CD8-positive, alpha-beta memory T cell (primary cell): ENCODE results near the gene GSG1L. TPM values are rescaled to one million over a fixed set of nuclear protein-coding genes. Genes with fewer than 3 reads are reported as not detected.
A peak's percentile ranks its signal among the peaks of the same experiment; 100 is the strongest.

Experiments
- CTCF ChIA-PET: fragments of 350-600 bp; sonication (Branson Sonifier 250); formaldehyde crosslinking; loops from one replicate; lab custom pipeline; 2021; ENCODE audit warnings: antibody characterized with exemption; lab: Charles Lee
- POLR2A ChIA-PET: fragments of 350-600 bp; sonication (Branson Sonifier 250); formaldehyde crosslinking; loops from one replicate; lab custom pipeline; 2021; ENCODE audit warnings: antibody characterized with exemption; lab: Charles Lee
- DNase-seq, 5 donors: peaks; one replicate each; pipeline versions ENCODE4 v3.0.0 to v3.0.0-alpha.2; 2020 to 2022; ENCODE audit warnings: mixed read lengths in 1 of 5
- H3K27ac ChIP-seq: one replicate; pipeline ENCODE4 v1.7.0; 2013; ENCODE audit warnings: low read depth, mild to moderate bottlenecking, low read length, moderate library complexity
- H3K27me3 ChIP-seq: 2 replicates; pipeline ENCODE4 v1.7.0; 2013; ENCODE audit warnings: low read length, mild to moderate bottlenecking; ENCODE audit not compliant: insufficient read depth, poor library complexity, severe bottlenecking
- H3K36me3 ChIP-seq: 2 replicates; pipeline ENCODE4 v1.7.0; 2013; ENCODE audit warnings: mild to moderate bottlenecking, low read length, moderate library complexity; ENCODE audit not compliant: insufficient read depth
- H3K4me1 ChIP-seq: 2 replicates; pipeline ENCODE4 v1.7.0; 2013; ENCODE audit warnings: mild to moderate bottlenecking, low read length, moderate library complexity; ENCODE audit not compliant: insufficient read depth
- H3K4me3 ChIP-seq: 2 replicates; pipeline ENCODE4 v1.7.0; 2013; ENCODE audit warnings: mild to moderate bottlenecking, low read length
- H3K9me3 ChIP-seq: 2 replicates; pipeline ENCODE4 v1.7.0; 2013; ENCODE audit warnings: mild to moderate bottlenecking, low read length
- H3K27ac Mint-ChIP-seq, 8 donors: one replicate each; pipeline ENCODE4 v1.8.0; 2020 to 2021; ENCODE audit warnings: mixed read lengths in 8 of 8, mild to moderate bottlenecking in 6 of 8, inconsistent platforms in 3 of 8, moderate library complexity in 3 of 8
- H3K27me3 Mint-ChIP-seq, 2 donors: one replicate each; pipeline ENCODE4 v1.8.0; 2020 to 2021; ENCODE audit warnings: mixed read lengths in 2 of 2, mild to moderate bottlenecking in 1 of 2, moderate library complexity in 1 of 2
- H3K36me3 Mint-ChIP-seq, 3 donors: one replicate each; pipeline ENCODE4 v1.8.0; 2020 to 2021; ENCODE audit warnings: mixed read lengths in 3 of 3, inconsistent platforms in 1 of 3, mild to moderate bottlenecking in 1 of 3
- H3K4me1 Mint-ChIP-seq, 3 donors: one replicate each; pipeline ENCODE4 v1.8.0; 2020 to 2021; ENCODE audit warnings: mixed read lengths in 3 of 3, inconsistent platforms in 1 of 3, mild to moderate bottlenecking in 1 of 3
- H3K4me3 Mint-ChIP-seq, 7 donors: one replicate each; pipeline ENCODE4 v1.8.0; 2020 to 2021; ENCODE audit warnings: mixed read lengths in 7 of 7, mild to moderate bottlenecking in 6 of 7, moderate library complexity in 4 of 7, inconsistent platforms in 2 of 7
- H3K9me3 Mint-ChIP-seq, 5 donors: one replicate each; pipeline ENCODE4 v1.8.0; 2020 to 2022; ENCODE audit warnings: mixed read lengths in 5 of 5, mild to moderate bottlenecking in 3 of 5, moderate library complexity in 2 of 5, inconsistent platforms in 1 of 5
- polyA plus RNA-seq: library from polyadenylated mRNA; unstranded; fragments of 300-500 nt; fragmentation: Illumina TruSeq; gene quantifications from one replicate; pipeline ENCODE4 v1.2.3, GENCODE V29; 2021
- total RNA-seq, 2 experiments: library from RNA; stranded (reverse); gene quantifications; one replicate each; pipeline ENCODE4 v1.2.3, GENCODE V29; 2021

Gene GSG1L
- total and polyA plus RNA-seq, 3 experiments from 2014 or later, result 0.18 TPM; not detected in 2

DNA sequence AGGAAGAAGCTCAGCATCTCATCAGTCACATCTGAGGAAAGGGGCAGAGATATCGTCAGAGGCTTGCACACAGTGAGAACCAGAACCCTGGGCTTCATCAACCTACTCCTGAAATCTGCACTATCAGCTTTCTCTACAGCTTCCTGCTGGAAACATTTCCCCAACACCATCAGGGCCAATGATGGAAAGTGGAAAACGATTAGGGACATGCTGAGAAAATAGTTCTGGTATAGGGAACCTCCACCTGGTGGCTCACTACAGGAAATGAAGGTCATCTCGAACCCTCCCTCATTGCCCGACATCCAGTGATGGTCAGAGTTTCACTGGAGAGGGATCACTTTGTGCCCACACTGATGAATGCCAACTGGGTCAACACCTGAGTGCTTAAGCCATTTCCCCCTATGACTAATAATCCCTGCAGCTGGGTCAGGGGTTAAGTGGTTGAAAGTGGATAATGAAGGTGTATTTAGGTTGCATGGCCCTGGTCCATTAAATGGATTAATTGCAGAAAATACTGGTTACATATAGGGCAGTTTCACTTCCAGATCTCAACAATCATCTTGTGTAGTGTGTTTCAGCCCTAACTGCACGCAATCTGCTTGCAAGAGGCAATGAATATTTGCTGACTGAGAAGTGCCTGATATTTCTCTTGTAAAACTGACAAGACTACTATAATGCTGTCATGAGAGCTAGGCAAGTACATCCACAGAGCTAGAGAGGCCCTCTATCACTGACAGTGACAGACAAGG, 43.1 kb upstream of the GSG1L start:
- Histone ChIP-seq H3K27me3 (no peaks in the 10 kb centered on the region), H3K36me3 (peaks cover 89% of the 10 kb centered on the region), H3K27ac (no peak overlapping the region), H3K4me3 (no peak overlapping the region), H3K9me3 (no peaks in the 10 kb centered on the region), H3K4me1 (no peaks in the 10 kb centered on the region)
- ChIA-PET POLR2A (no interaction called here), CTCF (no interaction called here)
- Mint-ChIP-seq H3K4me3 (no peak overlapping the region), H3K36me3 (peaks cover 7 to 99% (median 39%) of the 10 kb centered on the region in 3 donors), H3K27ac (peak overlapping the region in 1 of 8 donors; percentile 24), H3K9me3 (no peaks in the 10 kb centered on the region), H3K27me3 (no peaks in the 10 kb centered on the region), H3K4me1 (peaks cover 5 to 11% (median 9%) of the 10 kb centered on the region in 3 donors)
- no peak for DNase-seq

DNA sequence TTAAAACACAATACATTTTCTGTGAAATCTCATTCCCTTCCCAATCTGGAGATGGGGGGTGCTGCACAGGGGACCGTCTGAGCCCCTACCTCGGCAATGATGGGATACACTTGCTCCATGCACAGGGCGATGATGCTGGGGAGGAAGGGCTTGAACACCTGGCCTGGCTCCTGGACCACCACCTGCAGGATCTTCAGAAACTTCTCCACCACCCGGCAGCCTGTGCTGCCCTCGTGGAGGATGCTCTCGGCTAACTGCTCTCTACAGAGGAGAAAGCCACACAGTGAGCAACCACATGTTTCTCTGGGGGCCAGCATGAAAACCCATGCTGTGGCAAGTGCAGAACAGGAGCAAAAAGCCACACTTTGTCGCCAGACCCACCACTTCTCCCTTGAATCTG, 42.4 kb upstream of the GSG1L start:
- Histone ChIP-seq H3K27ac (no peak overlapping the region), H3K9me3 (no peaks in the 10 kb centered on the region), H3K27me3 (no peaks in the 10 kb centered on the region), H3K4me3 (no peak overlapping the region), H3K4me1 (no peaks in the 10 kb centered on the region), H3K36me3 (peaks cover 91% of the 10 kb centered on the region)
- Mint-ChIP-seq H3K27me3 (no peaks in the 10 kb centered on the region), H3K4me3 (no peak overlapping the region), H3K4me1 (peaks cover 5 to 11% (median 9%) of the 10 kb centered on the region in 3 donors), H3K9me3 (no peaks in the 10 kb centered on the region), H3K27ac (peak overlapping the region in 1 of 8 donors; percentile 87), H3K36me3 (peaks cover 7 to 99% (median 39%) of the 10 kb centered on the region in 3 donors)
- ChIA-PET POLR2A (no interaction called here), CTCF (no interaction called here)
- DNase-seq, result no peak

DNA sequence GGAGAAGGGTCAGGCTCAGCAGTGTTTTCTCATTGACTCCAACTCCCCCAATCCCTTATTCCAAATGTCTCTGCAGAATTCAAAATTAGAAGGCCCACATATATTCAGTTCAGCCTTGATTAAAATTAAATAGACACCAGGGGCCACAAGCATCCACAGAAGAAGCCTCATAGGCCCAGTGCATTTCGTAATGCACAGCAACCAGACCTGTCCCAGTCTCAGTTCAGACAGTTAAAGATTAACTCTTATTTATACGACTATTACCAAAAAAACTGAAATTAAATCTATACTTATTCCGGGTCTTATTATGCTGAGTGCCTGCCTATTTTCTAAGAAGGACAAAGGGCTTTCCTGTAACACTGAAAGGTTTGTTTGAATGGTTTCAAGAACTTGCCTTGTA, 41.8 kb upstream of the GSG1L start:
- Mint-ChIP-seq H3K4me1 (peaks cover 2 to 7% (median 7%) of the 10 kb centered on the region in 3 donors), H3K27me3 (no peaks in the 10 kb centered on the region), H3K4me3 (no peak overlapping the region), H3K27ac (peak overlapping the region in 2 of 8 donors; percentile 57 to 60), H3K9me3 (no peaks in the 10 kb centered on the region), H3K36me3 (peaks cover 7 to 100% (median 36%) of the 10 kb centered on the region in 3 donors)
- Histone ChIP-seq H3K27me3 (no peaks in the 10 kb centered on the region), H3K4me3 (no peak overlapping the region), H3K9me3 (no peaks in the 10 kb centered on the region), H3K4me1 (no peaks in the 10 kb centered on the region), H3K36me3 (peaks cover 91% of the 10 kb centered on the region), H3K27ac (no peak overlapping the region)
- DNase-seq, result no peak
- POLR2A ChIA-PET, result no interaction called here
- CTCF ChIA-PET, result no interaction called here

DNA sequence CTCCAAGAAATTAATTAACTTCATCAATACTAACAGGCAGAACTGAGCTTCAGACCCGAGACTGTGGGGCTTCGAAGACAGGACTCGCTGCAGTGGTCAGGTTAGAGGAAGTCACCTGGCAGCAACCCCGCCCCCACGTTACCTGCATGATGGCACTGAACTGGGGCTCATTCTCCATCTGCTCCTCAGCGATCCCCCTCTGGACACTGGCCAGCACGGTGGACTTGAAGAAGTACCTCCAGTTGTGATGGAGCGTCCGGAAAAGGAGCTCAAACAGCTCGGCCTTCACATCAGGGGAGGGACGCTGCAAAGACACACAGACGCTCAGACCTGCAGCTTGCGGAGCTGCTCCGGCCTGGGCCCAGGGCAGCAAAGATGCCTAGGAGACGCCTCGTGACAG, 40.9 kb upstream of the GSG1L start:
- CTCF ChIA-PET, result no interaction called here

DNA sequence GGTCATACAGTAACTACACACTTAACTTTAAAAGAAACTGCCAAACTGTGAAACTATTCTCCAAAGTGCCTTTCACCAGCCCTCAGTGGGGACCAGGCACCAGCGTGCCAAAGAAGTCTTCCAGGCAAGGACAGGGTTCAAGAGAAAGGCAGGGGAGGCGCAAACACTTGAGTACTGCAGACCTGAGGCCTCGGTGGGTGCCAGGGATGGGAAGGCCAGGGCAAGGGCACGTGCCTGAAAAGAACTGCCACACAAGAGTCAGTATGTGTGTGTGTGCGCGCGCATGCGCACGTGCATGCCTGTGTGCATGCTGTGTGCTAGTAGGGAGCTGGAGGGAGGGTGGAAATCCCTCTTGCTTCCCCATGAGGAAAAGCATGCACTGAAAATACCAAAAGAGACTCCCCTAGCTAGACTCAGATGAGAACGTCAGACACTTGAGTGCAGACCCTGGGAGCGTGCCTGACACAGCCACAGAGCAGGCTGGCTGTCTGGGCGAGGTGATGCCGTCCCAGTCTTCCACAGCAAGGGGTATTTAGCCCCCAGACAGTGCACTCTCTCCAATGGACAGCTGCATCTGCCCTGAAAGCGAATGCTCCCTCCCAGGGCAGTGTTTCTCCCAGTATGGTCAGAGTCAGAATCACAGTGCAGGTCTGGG, 40.1 kb upstream of the GSG1L start:
- ChIA-PET POLR2A (no interaction called here), CTCF (no interaction called here)
- Histone ChIP-seq H3K4me3 (no peak overlapping the region), H3K4me1 (no peaks in the 10 kb centered on the region), H3K27me3 (no peaks in the 10 kb centered on the region), H3K27ac (no peak overlapping the region), H3K9me3 (no peaks in the 10 kb centered on the region), H3K36me3 (peaks cover 95% of the 10 kb centered on the region)
- no peak for DNase-seq
- peaks cover 7 to 98% (median 35%) of the 10 kb centered on the region in 3 donors for H3K36me3 Mint-ChIP-seq
- no peaks in the 10 kb centered on the region for H3K27me3 Mint-ChIP-seq
- no peaks in the 10 kb centered on the region for H3K9me3 Mint-ChIP-seq
- H3K27ac Mint-ChIP-seq, result peak overlapping the region in 2 of 8 donors; percentile 40 to 59
- no peak overlapping the region for H3K4me3 Mint-ChIP-seq
- no peaks in the 10 kb centered on the region for H3K4me1 Mint-ChIP-seq

More for the DNA sequence above, 40.9 kb upstream of the GSG1L start:
- Histone ChIP-seq H3K27ac (no peak overlapping the region), H3K27me3 (no peaks in the 10 kb centered on the region), H3K36me3 (peaks cover 91% of the 10 kb centered on the region), H3K4me3 (no peak overlapping the region), H3K9me3 (no peaks in the 10 kb centered on the region), H3K4me1 (no peaks in the 10 kb centered on the region)
- Mint-ChIP-seq H3K27ac (no peak overlapping the region), H3K27me3 (no peaks in the 10 kb centered on the region), H3K4me3 (no peak overlapping the region), H3K36me3 (peaks cover 7 to 98% (median 37%) of the 10 kb centered on the region in 3 donors), H3K4me1 (peaks cover 0 to 2% (median 1%) of the 10 kb centered on the region in 3 donors), H3K9me3 (no peaks in the 10 kb centered on the region)
- DNase-seq, result no peak
- POLR2A ChIA-PET, result no interaction called here

DNA sequence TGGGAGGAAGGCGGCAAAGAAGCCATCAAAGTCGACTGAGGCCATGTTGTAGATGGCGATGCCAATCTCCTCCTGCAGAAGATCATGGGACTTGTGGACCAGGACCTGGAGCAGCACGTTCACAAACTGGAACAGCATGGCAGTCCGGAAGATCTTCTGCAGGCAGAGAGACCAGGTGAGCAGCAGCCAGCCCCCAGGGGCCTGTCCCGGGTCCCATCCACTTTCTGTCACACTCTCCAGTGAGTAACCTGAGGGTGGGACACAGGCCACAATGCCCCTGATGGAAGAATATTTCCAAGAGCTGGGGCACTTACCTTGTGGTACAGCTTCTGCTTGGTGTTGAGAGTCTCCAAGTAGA, 38.0 kb upstream of the GSG1L start:
- ChIA-PET POLR2A (no interaction called here), CTCF (no interaction called here)
- H3K9me3 Mint-ChIP-seq, result no peaks in the 10 kb centered on the region

DNA sequence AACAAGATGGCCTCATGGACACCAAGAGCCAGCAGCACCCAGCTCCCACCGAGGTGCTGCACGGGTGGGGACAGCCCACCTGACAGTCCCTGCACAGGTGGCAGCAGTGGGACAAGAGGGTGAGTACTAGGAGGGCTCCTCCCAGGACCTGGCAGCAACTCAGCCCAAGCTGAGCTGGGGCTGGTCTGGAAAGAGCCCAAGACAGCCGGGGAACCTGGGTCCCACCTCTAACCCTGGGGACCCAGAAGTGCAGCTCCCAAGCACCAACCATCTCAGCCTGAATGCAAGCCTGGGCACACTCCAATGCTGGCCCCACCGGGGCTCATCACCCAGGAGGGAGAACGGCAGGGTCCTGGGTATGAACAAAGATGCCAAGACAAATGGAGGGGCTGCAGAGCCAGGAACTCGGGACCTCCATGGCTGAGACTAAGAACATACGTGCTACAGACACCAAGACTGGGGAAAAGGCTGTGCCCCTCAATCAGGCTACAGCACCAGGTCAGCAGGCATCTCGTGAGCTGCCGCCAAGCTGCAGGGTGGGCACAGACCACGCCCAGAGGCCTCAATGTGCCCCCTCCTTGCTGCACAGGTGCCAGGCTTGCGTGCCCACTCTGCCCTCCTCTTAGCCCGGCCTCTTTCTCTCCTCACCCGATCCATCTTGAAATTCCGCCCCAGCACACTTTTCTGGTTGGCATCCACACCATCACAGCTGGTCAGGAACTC, 37.5 kb upstream of the GSG1L start:
- no peaks in the 10 kb centered on the region for H3K27me3 ChIP-seq
- Mint-ChIP-seq H3K27me3 (peaks cover 0 to 2% of the 10 kb centered on the region in 2 donors), H3K4me3 (no peak overlapping the region), H3K36me3 (peaks cover 0 to 98% (median 27%) of the 10 kb centered on the region in 3 donors), H3K9me3 (no peaks in the 10 kb centered on the region), H3K27ac (peak overlapping the region in 2 of 8 donors; percentile 50 to 96), H3K4me1 (peaks cover 0 to 3% (median 0%) of the 10 kb centered on the region in 3 donors)
- ChIA-PET POLR2A (no interaction called here), CTCF (no interaction called here)
- H3K4me1 ChIP-seq, result no peaks in the 10 kb centered on the region
- peaks cover 75% of the 10 kb centered on the region for H3K36me3 ChIP-seq
- no peak for DNase-seq
- H3K4me3 ChIP-seq, result no peak overlapping the region
- H3K9me3 ChIP-seq, result no peaks in the 10 kb centered on the region
- no peak overlapping the region for H3K27ac ChIP-seq

More for the DNA sequence above, 38.0 kb upstream of the GSG1L start:
- Histone ChIP-seq H3K27ac (no peak overlapping the region), H3K36me3 (peaks cover 81% of the 10 kb centered on the region), H3K4me3 (no peak overlapping the region), H3K27me3 (no peaks in the 10 kb centered on the region), H3K4me1 (no peaks in the 10 kb centered on the region), H3K9me3 (no peaks in the 10 kb centered on the region)
- DNase-seq, result no peak
- Mint-ChIP-seq H3K4me1 (peaks cover 0 to 3% (median 0%) of the 10 kb centered on the region in 3 donors), H3K4me3 (no peak overlapping the region), H3K27me3 (peaks cover 0 to 2% of the 10 kb centered on the region in 2 donors), H3K27ac (peak overlapping the region in 1 of 8 donors; percentile 47), H3K36me3 (peaks cover 0 to 98% (median 30%) of the 10 kb centered on the region in 3 donors)
